Measurements from ENCODE around the gene MEIOSIN. TPM values are rescaled to one million over a fixed set of nuclear protein-coding genes. Genes with fewer than 3 reads are reported as not detected.

Gene MEIOSIN
- total and polyA plus RNA-seq, 8 donors: not detected

DNA sequence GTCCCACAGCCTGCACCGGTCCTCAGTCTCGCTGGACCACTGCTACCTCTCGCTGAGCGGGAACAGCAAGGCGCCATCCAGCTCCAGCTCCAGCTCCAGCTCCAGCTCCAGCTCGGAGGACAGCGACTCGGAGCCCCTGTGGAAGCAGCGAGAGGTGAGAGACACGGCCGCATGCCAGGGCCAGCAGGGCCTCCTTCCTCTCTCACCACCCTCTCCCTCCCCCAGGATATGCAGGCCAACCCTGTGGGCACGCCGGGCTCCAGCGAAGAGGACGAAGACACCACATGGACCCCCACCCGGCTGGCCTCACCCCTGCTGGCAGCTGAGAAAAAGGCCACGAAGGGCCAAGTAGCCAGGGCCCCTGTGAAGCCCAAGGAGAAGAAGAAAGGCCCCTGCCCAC lies 28.5 kb downstream of the MEIOSIN start:
- H3K27me3 ChIP-seq: no peaks in the 10 kb centered on the region
- TF ChIP-seq, protein P1, sequence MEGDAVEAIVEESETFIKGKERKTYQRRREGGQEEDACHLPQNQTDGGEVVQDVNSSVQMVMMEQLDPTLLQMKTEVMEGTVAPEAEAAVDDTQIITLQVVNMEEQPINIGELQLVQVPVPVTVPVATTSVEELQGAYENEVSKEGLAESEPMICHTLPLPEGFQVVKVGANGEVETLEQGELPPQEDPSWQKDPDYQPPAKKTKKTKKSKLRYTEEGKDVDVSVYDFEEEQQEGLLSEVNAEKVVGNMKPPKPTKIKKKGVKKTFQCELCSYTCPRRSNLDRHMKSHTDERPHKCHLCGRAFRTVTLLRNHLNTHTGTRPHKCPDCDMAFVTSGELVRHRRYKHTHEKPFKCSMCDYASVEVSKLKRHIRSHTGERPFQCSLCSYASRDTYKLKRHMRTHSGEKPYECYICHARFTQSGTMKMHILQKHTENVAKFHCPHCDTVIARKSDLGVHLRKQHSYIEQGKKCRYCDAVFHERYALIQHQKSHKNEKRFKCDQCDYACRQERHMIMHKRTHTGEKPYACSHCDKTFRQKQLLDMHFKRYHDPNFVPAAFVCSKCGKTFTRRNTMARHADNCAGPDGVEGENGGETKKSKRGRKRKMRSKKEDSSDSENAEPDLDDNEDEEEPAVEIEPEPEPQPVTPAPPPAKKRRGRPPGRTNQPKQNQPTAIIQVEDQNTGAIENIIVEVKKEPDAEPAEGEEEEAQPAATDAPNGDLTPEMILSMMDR (IDR thresholded peaks at IDR 0.05): no peak
- no peak overlapping the region for H3K4me3 ChIP-seq
- intact Hi-C loops (cut with DNase I): loop anchor here in 1 of 3 donors (10.0 kb wide), 1 partner anchor 47 kb away; no protein-coding TSS in a partner anchor
- DNase-seq (peak in 2 of 6 donors; percentile 35 to 73), FAIRE-seq (no peak), ATAC-seq (no peak)
- 86 to 91% methylated on average over 17 of the region's 17 CpGs for WGBS, 2 donors
- H3K4me1 ChIP-seq: peaks cover 14 to 17% (median 15%) of the 10 kb centered on the region in 3 donors
- no peaks in the 10 kb centered on the region for H3K36me3 ChIP-seq
- no peaks in the 10 kb centered on the region for H3K9me3 ChIP-seq
- no peak overlapping the region for H3K27ac ChIP-seq

DNA sequence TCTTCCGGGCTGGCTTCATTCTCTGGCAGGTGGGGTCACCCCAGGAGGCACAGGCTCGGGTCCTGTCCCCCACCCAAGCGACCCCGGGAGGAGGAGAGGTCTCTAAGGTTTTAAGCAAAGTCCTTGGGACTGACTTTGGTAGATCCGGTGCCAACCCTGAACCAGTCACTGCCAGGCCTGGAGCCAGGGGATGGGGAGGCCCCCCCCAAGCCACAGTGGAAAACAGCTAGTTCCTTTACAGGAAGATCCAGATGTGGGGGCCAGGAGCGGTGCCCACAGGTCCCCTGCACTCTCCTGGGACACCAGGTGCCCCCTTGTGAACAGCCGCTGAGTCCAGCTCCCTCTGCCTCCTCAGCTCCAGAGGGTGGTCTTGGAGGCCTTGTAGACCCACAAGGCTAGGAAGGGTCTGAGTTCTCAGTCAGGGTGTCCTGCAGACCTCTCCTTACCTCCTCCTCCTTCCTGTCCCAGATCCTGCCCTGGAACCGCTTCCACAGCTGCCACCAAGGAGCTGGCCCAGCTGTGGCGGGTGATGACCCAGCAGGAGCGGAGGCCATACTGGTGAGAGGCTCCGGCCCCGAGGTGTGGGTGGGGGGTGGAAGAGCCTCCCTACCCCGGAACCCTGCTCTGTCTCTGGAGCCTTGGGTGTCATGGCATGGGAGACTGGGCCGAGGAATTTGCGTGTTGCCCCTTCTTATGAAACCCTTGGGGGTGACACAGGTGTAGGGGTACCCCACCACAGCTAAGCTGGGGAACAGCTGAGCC lies 29.8 kb downstream of the MEIOSIN start:
- ATAC-seq (no peak), FAIRE-seq (no peak), DNase-seq (peak in 3 of 6 donors; percentile 27 to 77 (median 55))
- intact Hi-C loops (cut with DNase I): loop anchor here in 1 of 3 donors (10.0 kb wide), 1 partner anchor 48 kb away; no protein-coding TSS in a partner anchor
- H3K27me3 ChIP-seq: no peaks in the 10 kb centered on the region
- H3K36me3 ChIP-seq: no peaks in the 10 kb centered on the region
- no peaks in the 10 kb centered on the region for H3K9me3 ChIP-seq
- no peak overlapping the region for H3K27ac ChIP-seq
- WGBS, 2 donors: 86 to 93% methylated on average over 15 of the region's 15 CpGs
- H3K4me3 ChIP-seq: no peak overlapping the region
- TF ChIP-seq, protein P1 (IDR thresholded peaks at IDR 0.05): no peak
- peaks cover 14 to 17% (median 15%) of the 10 kb centered on the region in 3 donors for H3K4me1 ChIP-seq

DNA sequence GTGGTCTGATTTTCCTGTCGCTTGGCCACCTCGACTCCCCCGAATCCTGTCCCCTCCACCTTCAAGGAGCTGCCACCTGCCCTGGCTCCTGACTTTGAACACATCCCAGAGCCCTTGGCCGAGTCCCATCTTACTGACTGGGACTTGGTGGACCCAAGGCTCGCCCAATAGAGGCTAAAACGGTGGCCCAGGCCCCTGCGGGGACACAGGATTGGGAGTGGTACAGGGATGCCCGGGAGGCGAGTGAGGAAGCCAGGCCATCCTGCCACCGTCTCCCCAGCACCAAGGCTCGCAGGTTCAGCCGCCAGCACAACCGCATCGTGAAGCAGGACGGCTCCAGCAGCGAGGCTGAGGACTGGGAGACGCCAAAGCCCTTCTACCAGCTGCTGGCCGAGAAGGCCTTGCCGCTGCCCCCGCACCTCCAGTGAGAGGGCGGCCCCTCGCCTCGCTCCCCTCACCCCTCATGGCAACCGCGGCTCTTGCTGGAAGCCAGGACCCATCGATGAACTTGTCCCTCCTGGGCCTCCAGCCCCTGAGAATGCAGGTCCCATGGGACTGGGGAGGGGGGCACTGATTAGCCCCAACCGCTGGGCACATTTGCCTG lies 30.6 kb downstream of the MEIOSIN start:
- WGBS, 2 donors: 66 to 67% methylated on average over 27 of the region's 27 CpGs
- TF ChIP-seq, protein P1 (IDR thresholded peaks at IDR 0.05): no peak

DNA sequence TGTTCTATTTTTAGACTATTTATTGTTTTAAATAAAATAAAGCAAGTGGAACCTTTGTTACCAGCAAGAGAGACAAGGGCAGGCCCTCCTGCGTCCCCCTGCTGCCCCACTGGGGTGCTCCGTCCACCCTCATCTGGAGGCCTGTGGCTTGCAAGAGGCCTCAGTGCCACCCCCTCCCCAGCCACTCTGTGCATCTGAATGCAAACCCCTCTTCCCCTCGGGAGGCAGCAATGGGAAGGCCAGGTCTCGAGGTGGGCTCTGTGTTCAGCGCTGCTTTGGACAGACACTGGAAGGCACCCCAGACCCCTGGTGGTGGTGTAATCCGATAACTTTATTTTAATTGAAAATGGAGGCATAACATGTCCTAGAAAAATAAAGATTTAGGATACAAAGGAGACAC lies 31.2 kb downstream of the MEIOSIN start:
- DNase-seq (peak in 2 of 6 donors; percentile 43 to 71), ATAC-seq (no peak), FAIRE-seq (no peak)
- TF ChIP-seq, protein P1 (IDR thresholded peaks at IDR 0.05): no peak
- Histone ChIP-seq H3K4me3 (no peak overlapping the region), H3K36me3 (no peaks in the 10 kb centered on the region), H3K9me3 (no peaks in the 10 kb centered on the region), H3K27me3 (no peaks in the 10 kb centered on the region), H3K27ac (no peak overlapping the region), H3K4me1 (peaks cover 14 to 17% (median 15%) of the 10 kb centered on the region in 3 donors)
- intact Hi-C loops (cut with DNase I): loop anchor here in 1 of 3 donors (10.0 kb wide), 1 partner anchor 50 kb away; no protein-coding TSS in a partner anchor
- 64 to 67% methylated on average over 6 of the region's 6 CpGs for WGBS, 2 donors

More for the DNA sequence above, 30.6 kb downstream of the MEIOSIN start:
- H3K27ac ChIP-seq: no peak overlapping the region
- H3K27me3 ChIP-seq: no peaks in the 10 kb centered on the region
- ATAC-seq: no peak
- H3K36me3 ChIP-seq: no peaks in the 10 kb centered on the region
- H3K4me3 ChIP-seq: no peak overlapping the region
- H3K4me1 ChIP-seq: peaks cover 14 to 17% (median 15%) of the 10 kb centered on the region in 3 donors
- peak in 2 of 6 donors; percentile 51 to 76 for DNase-seq
- intact Hi-C loops (cut with DNase I): loop anchor here in 1 of 3 donors (10.0 kb wide), 1 partner anchor 49 kb away; no protein-coding TSS in a partner anchor
- FAIRE-seq: no peak
- no peaks in the 10 kb centered on the region for H3K9me3 ChIP-seq
